ENCODE data around the gene POPDC2. TPM values are rescaled to one million over a fixed set of nuclear protein-coding genes. Genes with fewer than 3 reads are reported as not detected.

The POPDC2 gene, protein sequence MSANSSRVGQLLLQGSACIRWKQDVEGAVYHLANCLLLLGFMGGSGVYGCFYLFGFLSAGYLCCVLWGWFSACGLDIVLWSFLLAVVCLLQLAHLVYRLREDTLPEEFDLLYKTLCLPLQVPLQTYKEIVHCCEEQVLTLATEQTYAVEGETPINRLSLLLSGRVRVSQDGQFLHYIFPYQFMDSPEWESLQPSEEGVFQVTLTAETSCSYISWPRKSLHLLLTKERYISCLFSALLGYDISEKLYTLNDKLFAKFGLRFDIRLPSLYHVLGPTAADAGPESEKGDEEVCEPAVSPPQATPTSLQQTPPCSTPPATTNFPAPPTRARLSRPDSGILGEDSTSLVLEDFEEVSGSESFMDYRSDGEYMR
- 0.59 and 1.8 TPM in 2 replicates for total RNA-seq

DNA sequence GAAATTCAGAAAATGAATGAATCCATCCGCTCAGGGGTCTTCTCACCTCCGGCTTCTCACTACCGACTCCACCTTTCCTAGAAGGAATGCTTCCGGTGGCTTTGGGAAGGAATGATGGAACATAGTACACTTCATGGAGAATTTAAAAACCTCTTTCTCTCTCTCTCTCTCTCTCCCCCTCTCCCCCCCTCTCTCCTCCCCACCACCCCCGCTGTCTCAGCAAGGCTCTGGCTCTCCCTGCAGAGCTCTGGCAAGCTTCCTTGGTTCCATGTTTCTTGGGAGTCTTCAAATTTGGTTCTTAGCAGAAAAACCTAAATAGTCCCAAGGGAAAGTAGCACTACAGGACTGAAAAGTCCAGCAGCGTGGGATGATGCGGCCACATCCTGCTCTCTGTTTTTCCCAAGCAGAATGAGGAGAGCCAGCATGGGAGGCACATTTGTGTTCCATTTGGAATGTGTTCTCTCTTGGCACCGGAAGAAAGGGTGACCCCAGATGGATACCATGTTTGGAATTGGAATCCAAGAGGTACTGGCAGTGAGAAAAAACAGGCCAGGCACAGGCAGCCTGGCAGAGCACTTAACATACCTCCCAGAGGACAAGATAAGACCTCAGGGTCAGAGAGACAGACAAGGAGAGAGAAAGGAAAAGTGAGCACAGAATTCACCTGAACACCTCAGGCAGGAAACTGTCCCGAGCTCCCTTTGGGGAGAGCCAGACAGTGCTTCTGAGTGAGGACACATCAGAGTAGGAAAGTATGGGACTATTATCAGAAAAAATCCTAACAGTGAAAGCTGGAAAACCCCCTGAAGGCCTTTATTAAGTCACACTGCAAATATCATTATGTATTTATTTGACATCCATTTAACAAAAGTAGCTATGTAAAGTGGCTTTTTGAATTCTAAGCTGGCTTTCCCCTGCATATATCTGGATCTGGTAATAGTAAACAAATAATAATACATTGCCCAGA lies at the start of gene POPDC2:
Gene POPDC2, minus strand, starts transcription at position 116 of the 967 bp plus-strand sequence. CDS start 166 bp downstream, outside the sequence.

DNA sequence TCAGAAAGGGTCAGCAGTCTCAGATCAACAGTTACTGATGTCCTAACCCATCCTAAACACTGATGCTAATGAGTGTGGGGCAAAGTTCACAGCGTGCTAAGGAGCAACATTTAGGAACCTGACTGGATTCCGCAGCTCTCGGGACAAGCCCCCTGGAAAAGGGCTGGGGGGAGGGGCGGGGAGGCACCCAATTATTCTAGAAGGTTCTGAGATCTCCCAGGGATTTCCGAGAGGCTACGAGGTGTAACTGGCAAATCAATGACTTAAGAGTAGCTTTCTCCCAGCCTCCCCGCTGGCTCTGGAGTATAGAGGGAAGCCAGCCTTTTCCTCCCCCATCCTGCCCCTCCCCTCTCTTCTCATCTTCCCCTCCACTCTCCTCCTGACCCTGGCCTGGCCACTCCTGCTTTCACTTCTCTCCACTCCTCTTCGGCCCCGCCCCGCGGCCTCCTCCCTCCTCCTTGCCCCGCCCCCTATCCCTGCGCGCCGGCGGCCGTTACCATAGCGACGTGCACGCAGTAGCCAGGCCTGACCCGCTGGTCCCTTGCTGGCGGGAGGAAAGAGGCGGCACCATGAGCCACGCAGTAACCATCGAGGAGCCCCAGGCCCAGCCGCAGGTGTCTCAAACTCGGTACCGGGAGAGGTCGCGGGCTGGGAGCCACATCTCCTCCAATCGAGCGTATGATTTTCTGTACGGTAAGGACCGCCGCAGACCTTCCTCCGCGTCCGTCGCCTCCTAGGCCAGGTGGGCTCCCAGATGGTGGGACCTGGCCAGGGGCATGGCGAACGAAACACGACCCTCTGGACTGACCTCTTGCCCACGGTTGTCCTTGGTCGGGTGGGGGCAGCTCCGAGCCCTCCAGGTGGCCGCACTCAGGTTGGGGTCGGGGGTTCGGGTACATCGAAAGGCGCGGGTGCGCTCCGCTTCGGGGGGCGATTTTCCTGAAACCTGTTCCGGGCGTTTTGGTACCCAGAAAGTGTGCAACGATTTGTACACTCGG lies 42.4 kb upstream of the POPDC2 start, which contains the start of gene CFAP91:
Gene CFAP91, plus strand, starts transcription at position 493 of the 998 bp plus-strand sequence. Its CDS starts 77 bp downstream, at position 570.

DNA sequence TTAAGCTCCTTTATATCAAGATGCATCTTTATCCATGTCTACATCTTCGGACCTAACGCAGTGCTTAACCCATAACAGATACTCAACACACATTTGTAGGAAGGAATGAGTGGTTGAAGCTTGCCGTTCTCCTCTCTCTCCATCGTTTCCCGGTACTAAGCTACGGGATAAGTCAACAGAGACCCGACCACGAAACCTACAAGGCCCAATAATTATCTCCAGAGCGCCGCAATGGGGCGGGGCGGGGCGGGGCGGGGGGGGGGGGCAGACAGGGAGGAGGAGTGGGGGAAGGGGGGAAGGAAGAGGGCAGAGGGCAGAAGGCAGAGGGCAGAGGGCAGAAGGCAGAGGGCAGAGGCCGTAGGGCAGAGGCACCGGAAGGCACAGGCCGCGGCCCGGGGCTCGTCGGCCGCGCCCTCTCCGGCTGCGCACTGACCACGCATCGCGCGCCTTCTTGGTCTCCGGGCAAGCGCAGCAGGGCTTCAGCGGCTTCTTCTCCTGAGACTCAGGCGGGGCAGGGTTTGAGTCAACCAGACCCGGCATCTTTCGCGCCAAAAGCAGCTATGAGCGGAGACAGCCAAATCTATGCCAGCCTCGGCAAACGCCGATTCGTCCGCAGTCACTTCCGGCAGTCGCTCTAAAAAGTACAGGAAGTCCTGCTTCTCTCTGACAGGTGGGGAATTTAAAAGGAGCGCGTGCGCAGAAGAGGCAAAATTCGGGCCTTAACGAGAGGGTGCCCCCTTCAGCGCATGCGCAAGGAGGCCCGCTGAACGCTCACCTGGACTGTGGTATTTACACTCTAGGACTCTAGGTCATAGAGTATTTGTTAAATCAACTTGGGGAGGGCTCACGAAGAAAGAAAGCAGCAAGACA lies 16.6 kb upstream of the POPDC2 start, which contains the start of gene COX17:
Gene COX17, minus strand, starts transcription at position 636 of the 870 bp plus-strand sequence. Its CDS starts 96 bp downstream, at position 540.

DNA sequence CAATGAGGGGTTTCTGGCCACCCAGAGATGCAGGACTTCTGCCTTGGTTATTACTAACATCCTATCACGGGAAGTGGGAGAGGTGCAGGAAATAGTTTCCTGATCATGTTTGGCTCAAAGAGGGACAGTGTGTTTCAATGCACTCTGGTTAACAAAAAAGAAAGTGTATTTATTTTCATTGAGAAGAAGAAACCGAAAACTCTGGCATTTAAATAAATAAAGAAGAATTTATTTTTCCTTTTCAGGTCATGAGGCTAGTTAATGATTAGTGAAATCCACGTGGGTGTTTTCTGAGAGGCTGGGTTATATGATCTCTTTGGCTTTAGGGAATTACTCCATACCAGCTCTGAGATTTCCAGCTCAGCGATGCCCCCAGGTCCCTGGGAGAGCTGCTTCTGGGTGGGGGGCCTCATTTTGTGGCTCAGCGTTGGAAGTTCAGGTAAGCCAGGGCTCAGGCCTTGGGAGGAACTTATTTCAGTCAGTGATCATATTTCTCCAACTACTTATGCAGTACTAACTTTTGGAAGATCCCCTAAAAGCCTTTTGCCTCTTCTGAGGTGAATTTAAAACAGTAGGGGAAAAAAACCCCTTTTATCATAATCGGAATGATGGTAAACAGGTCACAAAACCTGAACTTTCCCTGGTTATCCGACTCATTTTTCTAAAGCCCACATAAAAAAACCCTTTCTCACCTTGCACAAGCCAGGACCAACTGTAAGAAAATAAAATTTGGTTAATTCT lies 62.7 kb downstream of the POPDC2 start, which contains the start of gene PLA1A:
Gene PLA1A, plus strand, starts transcription at position 338 of the 741 bp plus-strand sequence. Its CDS starts 29 bp downstream, at position 367.

Other genes with a start within 250 kb of the POPDC2 start
- gene TMEM39A, start 197.0 kb downstream of the POPDC2 start, total RNA-seq: 92.5 and 126 TPM in 2 replicates
- 39.1 and 55.5 TPM in 2 replicates for gene POGLUT1, start 191.6 kb downstream of the POPDC2 start, total RNA-seq
- gene TIMMDC1, start 162.0 kb downstream of the POPDC2 start, total RNA-seq: 51.8 and 69.5 TPM in 2 replicates
- gene CD80, start 101.0 kb downstream of the POPDC2 start, total RNA-seq: under 0.01 and 0.09 TPM in 2 replicates
- 1.8 and 6.1 TPM in 2 replicates for gene ADPRH, start 81.1 kb downstream of the POPDC2 start, total RNA-seq
- 0.30 and 0.32 TPM in 2 replicates for gene PLA1A, start 62.7 kb downstream of the POPDC2 start, total RNA-seq
- 10.7 and 12.5 TPM in 2 replicates for gene COX17, start 16.8 kb upstream of the POPDC2 start, total RNA-seq
- 1.8 TPM in 1 of 2 replicates, not detected in the other for gene CFAP91, start 42.4 kb upstream of the POPDC2 start, total RNA-seq
- gene NR1I2, start 121.5 kb upstream of the POPDC2 start, total RNA-seq: 0.14 TPM in 1 of 2 replicates, not detected in the other

Data from smooth muscle cell of the umbilical artery (primary cell).